HEK293 (cell line): ENCODE results near the gene ASXL3.
A peak's percentile ranks its signal among the peaks of the same experiment; 100 is the strongest.

Experiments used
- CTCF ChIA-PET: fragments of 350-600 bp; formaldehyde crosslinking; extraction: SDS; loops from one replicate; lab custom pipeline; 2021; ENCODE audit warnings: antibody characterized with exemption; lab: Yijun Ruan, JAX
- POLR2A ChIA-PET: fragments of 300-600 bp; formaldehyde crosslinking; extraction: SDS; loops from one replicate; lab custom pipeline; 2020; ENCODE audit warnings: antibody characterized with exemption, inconsistent platforms; lab: Yijun Ruan, JAX
- H3K27ac ChIP-seq: fragments of 200-500 bp; sonication (Bioruptor generic); 2 replicates; pipeline ENCODE4 v1.5.1; 2014; ENCODE audit warnings: low read depth, low read length, control low read depth, inconsistent platforms; ENCODE audit errors: extremely low read depth
- H3K36me3 ChIP-seq, 2 experiments: fragments of 200-500 bp in 1 of 2; sonication (Bioruptor generic) in 1 of 2; 1 replicate in 1 of 2; 2 replicates in 1 of 2; pipeline ENCODE4 v1.5.1; 2014 to 2017; ENCODE audit warnings: inconsistent platforms in 2 of 2, low read length in 2 of 2; ENCODE audit not compliant: control insufficient read depth in 2 of 2, insufficient read depth in 1 of 2
- H3K4me1 ChIP-seq: fragments of 200-500 bp; sonication (Bioruptor generic); 2 replicates; pipeline ENCODE4 v1.5.1; 2014; ENCODE audit warnings: mild to moderate bottlenecking, low read length, inconsistent platforms; ENCODE audit not compliant: control insufficient read depth, insufficient read depth
- H3K4me3 ChIP-seq: 2 replicates; pipeline ENCODE4 v1.5.1; 2011; ENCODE audit warnings: low read depth, mild to moderate bottlenecking, control low read depth, low read length, moderate library complexity
- H3K9me3 ChIP-seq: fragments of 200-500 bp; sonication (Bioruptor generic); 2 replicates; pipeline ENCODE4 v1.5.1; 2014; ENCODE audit warnings: low read depth, low read length, inconsistent platforms; ENCODE audit not compliant: control insufficient read depth, insufficient read depth
- BCL11A ChIP-seq: fragments of 450-650 bp; formaldehyde crosslinking; IDR thresholded peaks from 2 replicates; pipeline ENCODE4 v1.5.1; 2016; ENCODE audit warnings: low read depth, missing biosample characterization, missing genetic modification characterization
- GLIS1 ChIP-seq: fragments of 450-650 bp; formaldehyde crosslinking; IDR thresholded peaks from 2 replicates; pipeline ENCODE4 v1.5.1; 2016; ENCODE audit warnings: missing biosample characterization, missing genetic modification characterization
- OVOL3 ChIP-seq: fragments of 450-650 bp; formaldehyde crosslinking; IDR thresholded peaks from 2 replicates; pipeline ENCODE4 v1.5.1; 2016; ENCODE audit warnings: missing biosample characterization, missing genetic modification characterization
- SETDB1 ChIP-seq: IDR thresholded peaks from one replicate; pipeline ENCODE4 v1.6.1; 2017; ENCODE audit warnings: mild to moderate bottlenecking, low read length, moderate library complexity, mixed read lengths; ENCODE audit not compliant: insufficient read length
- TCF7L2 ChIP-seq: IDR thresholded peaks from 2 replicates; pipeline ENCODE4 v1.6.1; 2011; ENCODE audit warnings: low read depth, mild to moderate bottlenecking, inconsistent platforms, low read length, moderate library complexity, borderline replicate concordance
- WT1 ChIP-seq: fragments of 450-650 bp; formaldehyde crosslinking; IDR thresholded peaks from 2 replicates; pipeline ENCODE4 v1.5.1; 2016; ENCODE audit warnings: missing biosample characterization, missing genetic modification characterization
- ZBTB8A ChIP-seq: fragments of 450-650 bp; formaldehyde crosslinking; IDR thresholded peaks from 2 replicates; pipeline ENCODE4 v1.5.1; 2016; ENCODE audit warnings: missing biosample characterization, missing genetic modification characterization
- ZNF146 ChIP-seq: fragments of 450-650 bp; formaldehyde crosslinking; IDR thresholded peaks from 2 replicates; pipeline ENCODE4 v1.5.1; 2016; ENCODE audit warnings: missing biosample characterization, missing genetic modification characterization
- ZNF157 ChIP-seq: fragments of 450-650 bp; formaldehyde crosslinking; IDR thresholded peaks from 2 replicates; pipeline ENCODE4 v1.5.1; 2016; ENCODE audit warnings: missing biosample characterization, missing genetic modification characterization
- ZNF174 ChIP-seq: fragments of 450-650 bp; formaldehyde crosslinking; IDR thresholded peaks from 2 replicates; pipeline ENCODE4 v1.5.0; 2017; ENCODE audit warnings: missing biosample characterization, mild to moderate bottlenecking, missing genetic modification characterization
- ZNF274 ChIP-seq, 2 experiments: fragments of 200-500 bp in 1 of 2; fragments of 450-650 bp in 1 of 2; sonication (Bioruptor generic) in 1 of 2; formaldehyde crosslinking in 1 of 2; IDR thresholded peaks; 2 replicates each; pipeline versions ENCODE4 v1.5.1 to v1.6.1; 2014 to 2016; ENCODE audit warnings: borderline replicate concordance in 1 of 2, inconsistent platforms in 1 of 2, low read length in 1 of 2, missing biosample characterization in 1 of 2, missing genetic modification characterization in 1 of 2
- ZNF354C ChIP-seq: fragments of 450-650 bp; formaldehyde crosslinking; IDR thresholded peaks from 2 replicates; pipeline ENCODE4 v1.5.1; 2016; ENCODE audit warnings: missing biosample characterization, missing genetic modification characterization, low read depth, borderline replicate concordance
- ZNF426 ChIP-seq: fragments of 450-650 bp; formaldehyde crosslinking; IDR thresholded peaks from 2 replicates; pipeline ENCODE4 v1.5.1; 2017; ENCODE audit warnings: missing biosample characterization, missing genetic modification characterization, mild to moderate bottlenecking, inconsistent platforms, moderate library complexity
- ZNF514 ChIP-seq: fragments of 450-650 bp; formaldehyde crosslinking; IDR thresholded peaks from 2 replicates; pipeline ENCODE4 v1.5.1; 2016; ENCODE audit warnings: missing biosample characterization, missing genetic modification characterization
- ZNF629 ChIP-seq: fragments of 450-650 bp; formaldehyde crosslinking; IDR thresholded peaks from 2 replicates; pipeline ENCODE4 v1.5.1; 2017; ENCODE audit warnings: missing biosample characterization, missing genetic modification characterization
- ZNF660 ChIP-seq: fragments of 450-650 bp; IDR thresholded peaks from 2 replicates; pipeline ENCODE4 v1.5.1; 2018; ENCODE audit warnings: missing biosample characterization, mild to moderate bottlenecking, missing genetic modification characterization
- ZNF677 ChIP-seq: fragments of 450-650 bp; IDR thresholded peaks from 2 replicates; pipeline ENCODE4 v1.5.0; 2018; ENCODE audit warnings: missing biosample characterization, mild to moderate bottlenecking, missing genetic modification characterization, moderate library complexity
- ZXDB ChIP-seq: fragments of 450-650 bp; formaldehyde crosslinking; IDR thresholded peaks from 2 replicates; pipeline ENCODE4 v1.5.1; 2016; ENCODE audit warnings: missing biosample characterization, missing genetic modification characterization
- TF ChIP-seq, protein P1 (sequence below): fragments of 450-650 bp; formaldehyde crosslinking; IDR thresholded peaks from 2 replicates; pipeline ENCODE4 v1.5.1; 2017; ENCODE audit warnings: missing biosample characterization, missing genetic modification characterization
- TF ChIP-seq, protein P2 (sequence below): fragments of 450-650 bp; formaldehyde crosslinking; IDR thresholded peaks from 2 replicates; pipeline ENCODE4 v1.5.1; 2017; ENCODE audit warnings: missing biosample characterization, missing genetic modification characterization
- TF ChIP-seq, protein P3 (sequence below): fragments of 450-650 bp; formaldehyde crosslinking; IDR thresholded peaks from 2 replicates; pipeline ENCODE4 v1.5.1; 2017; ENCODE audit warnings: missing biosample characterization, mild to moderate bottlenecking, missing genetic modification characterization, moderate library complexity
- TF ChIP-seq, protein P4 (sequence below): sonication (generic); formaldehyde crosslinking; IDR thresholded peaks from 2 replicates; pipeline ENCODE4 v1.8.1; 2022; ENCODE audit warnings: mild to moderate bottlenecking, moderate library complexity, missing genetic modification reagents
- TF ChIP-seq, protein P5 (sequence below): IDR thresholded peaks from 2 replicates; pipeline ENCODE4 v1.6.1; 2011; ENCODE audit warnings: mild to moderate bottlenecking, low read depth, low read length, borderline replicate concordance
- TF ChIP-seq, protein P6 (sequence below): fragments of 450-650 bp; formaldehyde crosslinking; IDR thresholded peaks from 2 replicates; pipeline ENCODE4 v1.5.1; 2017; ENCODE audit warnings: missing biosample characterization, missing genetic modification characterization
- TF ChIP-seq, protein P7 (sequence below): fragments of 450-650 bp; formaldehyde crosslinking; IDR thresholded peaks from 2 replicates; pipeline ENCODE4 v1.5.1; 2016; ENCODE audit warnings: missing biosample characterization, missing genetic modification characterization

The ASXL3 gene

DNA sequence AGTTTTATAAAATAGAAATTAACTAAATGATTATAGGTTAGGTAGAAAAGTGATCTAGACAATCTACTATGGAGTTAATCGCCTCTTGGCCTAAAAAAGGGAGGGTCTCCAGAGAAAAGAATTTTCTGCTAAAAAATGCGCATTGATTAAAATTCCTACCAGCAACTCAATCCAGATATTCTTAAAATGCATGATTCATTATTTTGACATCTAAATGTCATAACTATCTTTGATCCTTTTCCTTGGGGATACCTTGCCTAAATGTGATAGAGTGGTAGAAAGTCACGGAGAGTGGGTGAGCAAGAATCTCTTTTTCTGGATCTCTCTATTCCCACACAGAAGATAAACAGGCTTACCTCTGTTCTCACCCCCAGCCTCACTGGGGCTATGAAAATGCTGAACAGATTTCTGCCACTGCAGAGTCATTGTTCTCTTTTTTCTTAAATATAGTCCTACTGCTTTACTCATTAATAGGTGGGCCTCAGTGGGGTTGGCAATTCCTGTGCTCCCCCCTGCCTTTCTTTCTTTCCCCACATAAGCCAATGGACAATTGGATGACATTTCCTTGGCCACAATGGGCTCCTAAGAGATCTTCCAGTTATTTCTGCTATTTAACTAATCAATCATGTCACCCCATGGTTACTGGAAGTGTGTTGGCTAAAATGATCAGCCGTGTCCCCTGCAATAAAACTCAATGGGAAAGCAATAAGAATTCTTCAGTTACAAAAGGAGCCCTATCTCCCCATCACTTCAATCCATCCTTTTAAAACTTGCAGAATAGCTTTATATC lies 5.8 kb upstream of the ASXL3 start:
- no peaks in the 10 kb centered on the region for H3K4me1 ChIP-seq
- TF ChIP-seq, protein P1, sequence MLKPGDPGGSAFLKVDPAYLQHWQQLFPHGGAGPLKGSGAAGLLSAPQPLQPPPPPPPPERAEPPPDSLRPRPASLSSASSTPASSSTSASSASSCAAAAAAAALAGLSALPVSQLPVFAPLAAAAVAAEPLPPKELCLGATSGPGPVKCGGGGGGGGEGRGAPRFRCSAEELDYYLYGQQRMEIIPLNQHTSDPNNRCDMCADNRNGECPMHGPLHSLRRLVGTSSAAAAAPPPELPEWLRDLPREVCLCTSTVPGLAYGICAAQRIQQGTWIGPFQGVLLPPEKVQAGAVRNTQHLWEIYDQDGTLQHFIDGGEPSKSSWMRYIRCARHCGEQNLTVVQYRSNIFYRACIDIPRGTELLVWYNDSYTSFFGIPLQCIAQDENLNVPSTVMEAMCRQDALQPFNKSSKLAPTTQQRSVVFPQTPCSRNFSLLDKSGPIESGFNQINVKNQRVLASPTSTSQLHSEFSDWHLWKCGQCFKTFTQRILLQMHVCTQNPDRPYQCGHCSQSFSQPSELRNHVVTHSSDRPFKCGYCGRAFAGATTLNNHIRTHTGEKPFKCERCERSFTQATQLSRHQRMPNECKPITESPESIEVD (tag by site-specific recombination): no peak
- TF ChIP-seq, protein P2, sequence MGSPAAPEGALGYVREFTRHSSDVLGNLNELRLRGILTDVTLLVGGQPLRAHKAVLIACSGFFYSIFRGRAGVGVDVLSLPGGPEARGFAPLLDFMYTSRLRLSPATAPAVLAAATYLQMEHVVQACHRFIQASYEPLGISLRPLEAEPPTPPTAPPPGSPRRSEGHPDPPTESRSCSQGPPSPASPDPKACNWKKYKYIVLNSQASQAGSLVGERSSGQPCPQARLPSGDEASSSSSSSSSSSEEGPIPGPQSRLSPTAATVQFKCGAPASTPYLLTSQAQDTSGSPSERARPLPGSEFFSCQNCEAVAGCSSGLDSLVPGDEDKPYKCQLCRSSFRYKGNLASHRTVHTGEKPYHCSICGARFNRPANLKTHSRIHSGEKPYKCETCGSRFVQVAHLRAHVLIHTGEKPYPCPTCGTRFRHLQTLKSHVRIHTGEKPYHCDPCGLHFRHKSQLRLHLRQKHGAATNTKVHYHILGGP: no peak
- TF ChIP-seq ZNF174: no peak
- TF ChIP-seq, protein P3, sequence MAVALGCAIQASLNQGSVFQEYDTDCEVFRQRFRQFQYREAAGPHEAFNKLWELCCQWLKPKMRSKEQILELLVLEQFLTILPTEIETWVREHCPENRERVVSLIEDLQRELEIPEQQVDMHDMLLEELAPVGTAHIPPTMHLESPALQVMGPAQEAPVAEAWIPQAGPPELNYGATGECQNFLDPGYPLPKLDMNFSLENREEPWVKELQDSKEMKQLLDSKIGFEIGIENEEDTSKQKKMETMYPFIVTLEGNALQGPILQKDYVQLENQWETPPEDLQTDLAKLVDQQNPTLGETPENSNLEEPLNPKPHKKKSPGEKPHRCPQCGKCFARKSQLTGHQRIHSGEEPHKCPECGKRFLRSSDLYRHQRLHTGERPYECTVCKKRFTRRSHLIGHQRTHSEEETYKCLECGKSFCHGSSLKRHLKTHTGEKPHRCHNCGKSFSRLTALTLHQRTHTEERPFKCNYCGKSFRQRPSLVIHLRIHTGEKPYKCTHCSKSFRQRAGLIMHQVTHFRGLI: no peak
- TF ChIP-seq, protein P4, sequence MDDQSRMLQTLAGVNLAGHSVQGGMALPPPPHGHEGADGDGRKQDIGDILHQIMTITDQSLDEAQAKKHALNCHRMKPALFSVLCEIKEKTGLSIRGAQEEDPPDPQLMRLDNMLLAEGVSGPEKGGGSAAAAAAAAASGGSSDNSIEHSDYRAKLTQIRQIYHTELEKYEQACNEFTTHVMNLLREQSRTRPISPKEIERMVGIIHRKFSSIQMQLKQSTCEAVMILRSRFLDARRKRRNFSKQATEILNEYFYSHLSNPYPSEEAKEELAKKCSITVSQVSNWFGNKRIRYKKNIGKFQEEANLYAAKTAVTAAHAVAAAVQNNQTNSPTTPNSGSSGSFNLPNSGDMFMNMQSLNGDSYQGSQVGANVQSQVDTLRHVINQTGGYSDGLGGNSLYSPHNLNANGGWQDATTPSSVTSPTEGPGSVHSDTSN (CRISPR knock-in tag): no peak
- no peak for TF ChIP-seq ZNF274 (IDR thresholded peaks at IDR 0.05; ENCODE audit: low read length)
- no peak for TF ChIP-seq ZNF274 (tag by site-specific recombination; IDR thresholded peaks at IDR 0.05; ENCODE audit: borderline replicate concordance)
- TF ChIP-seq ZNF660 (tag by site-specific recombination): no peak
- TF ChIP-seq, protein P5, sequence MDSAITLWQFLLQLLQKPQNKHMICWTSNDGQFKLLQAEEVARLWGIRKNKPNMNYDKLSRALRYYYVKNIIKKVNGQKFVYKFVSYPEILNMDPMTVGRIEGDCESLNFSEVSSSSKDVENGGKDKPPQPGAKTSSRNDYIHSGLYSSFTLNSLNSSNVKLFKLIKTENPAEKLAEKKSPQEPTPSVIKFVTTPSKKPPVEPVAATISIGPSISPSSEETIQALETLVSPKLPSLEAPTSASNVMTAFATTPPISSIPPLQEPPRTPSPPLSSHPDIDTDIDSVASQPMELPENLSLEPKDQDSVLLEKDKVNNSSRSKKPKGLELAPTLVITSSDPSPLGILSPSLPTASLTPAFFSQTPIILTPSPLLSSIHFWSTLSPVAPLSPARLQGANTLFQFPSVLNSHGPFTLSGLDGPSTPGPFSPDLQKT: no peak
- no peak for TF ChIP-seq SETDB1
- TF ChIP-seq ZNF514 (tag by site-specific recombination): no peak
- TF ChIP-seq ZNF629 (tag by site-specific recombination): no peak
- TF ChIP-seq ZBTB8A: no peak
- no peak for TF ChIP-seq GLIS1 (tag by site-specific recombination)
- TF ChIP-seq, protein P6, sequence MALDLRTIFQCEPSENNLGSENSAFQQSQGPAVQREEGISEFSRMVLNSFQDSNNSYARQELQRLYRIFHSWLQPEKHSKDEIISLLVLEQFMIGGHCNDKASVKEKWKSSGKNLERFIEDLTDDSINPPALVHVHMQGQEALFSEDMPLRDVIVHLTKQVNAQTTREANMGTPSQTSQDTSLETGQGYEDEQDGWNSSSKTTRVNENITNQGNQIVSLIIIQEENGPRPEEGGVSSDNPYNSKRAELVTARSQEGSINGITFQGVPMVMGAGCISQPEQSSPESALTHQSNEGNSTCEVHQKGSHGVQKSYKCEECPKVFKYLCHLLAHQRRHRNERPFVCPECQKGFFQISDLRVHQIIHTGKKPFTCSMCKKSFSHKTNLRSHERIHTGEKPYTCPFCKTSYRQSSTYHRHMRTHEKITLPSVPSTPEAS (tag by site-specific recombination): no peak
- ChIA-PET POLR2A (no interaction called here), CTCF (interaction anchor here (0.5 to 0.6 kb wide), 2 partner anchors 77 to 486 kb away, joined by 3 to 5 read pairs; no protein-coding TSS in a partner anchor)
- H3K9me3 ChIP-seq: no peaks in the 10 kb centered on the region
- no peak overlapping the region for H3K27ac ChIP-seq
- no peaks in the 10 kb centered on the region for H3K36me3 ChIP-seq
- no peak overlapping the region for H3K4me3 ChIP-seq

DNA sequence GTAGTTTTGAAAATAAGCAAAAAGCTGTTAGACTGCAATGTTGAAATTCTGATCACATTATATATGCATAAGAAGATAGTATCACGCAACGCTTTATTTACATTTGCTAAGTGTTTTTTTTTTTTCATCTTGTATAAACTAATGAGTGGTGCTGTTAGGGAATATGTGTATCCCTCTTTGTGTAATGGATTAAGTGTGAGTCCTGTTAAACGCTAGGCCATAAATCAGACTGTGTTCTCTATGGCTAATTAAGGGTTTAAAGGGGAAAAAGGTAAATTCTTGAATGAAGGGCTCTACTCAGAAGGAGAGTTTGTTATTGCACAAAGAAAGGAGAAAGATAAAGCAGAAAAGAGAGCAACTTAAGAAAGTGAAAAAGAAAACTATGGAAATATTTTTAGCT lies 4.8 kb upstream of the ASXL3 start:
- CTCF ChIA-PET: interaction anchor here (0.6 to 0.7 kb wide), 2 partner anchors 78 to 550 kb away, joined by 3 to 4 read pairs; no protein-coding TSS in a partner anchor
- Histone ChIP-seq H3K4me3 (no peak overlapping the region), H3K4me1 (no peaks in the 10 kb centered on the region), H3K36me3 (no peaks in the 10 kb centered on the region), H3K27ac (no peak overlapping the region), H3K9me3 (no peaks in the 10 kb centered on the region)
- POLR2A ChIA-PET: no interaction called here
- peak; percentile 85 for TF ChIP-seq OVOL3 (tag by site-specific recombination)
- TF ChIP-seq ZNF146 (tag by site-specific recombination): no peak
- TF ChIP-seq, protein P7, sequence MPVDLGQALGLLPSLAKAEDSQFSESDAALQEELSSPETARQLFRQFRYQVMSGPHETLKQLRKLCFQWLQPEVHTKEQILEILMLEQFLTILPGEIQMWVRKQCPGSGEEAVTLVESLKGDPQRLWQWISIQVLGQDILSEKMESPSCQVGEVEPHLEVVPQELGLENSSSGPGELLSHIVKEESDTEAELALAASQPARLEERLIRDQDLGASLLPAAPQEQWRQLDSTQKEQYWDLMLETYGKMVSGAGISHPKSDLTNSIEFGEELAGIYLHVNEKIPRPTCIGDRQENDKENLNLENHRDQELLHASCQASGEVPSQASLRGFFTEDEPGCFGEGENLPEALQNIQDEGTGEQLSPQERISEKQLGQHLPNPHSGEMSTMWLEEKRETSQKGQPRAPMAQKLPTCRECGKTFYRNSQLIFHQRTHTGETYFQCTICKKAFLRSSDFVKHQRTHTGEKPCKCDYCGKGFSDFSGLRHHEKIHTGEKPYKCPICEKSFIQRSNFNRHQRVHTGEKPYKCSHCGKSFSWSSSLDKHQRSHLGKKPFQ: peak; percentile 51; the same call in 1 of the 2 replicates
- TF ChIP-seq WT1 (tag by site-specific recombination): peak; percentile 84
- 0 out of 2 replicates have a peak, but pooled peaks have one; percentile 33 for TF ChIP-seq ZXDB (tag by site-specific recombination)
- no peak for TF ChIP-seq ZNF157 (tag by site-specific recombination)
- no peak for TF ChIP-seq ZNF426
- no peak for TF ChIP-seq ZNF354C (tag by site-specific recombination)
- TF ChIP-seq TCF7L2: peak; percentile 91
- TF ChIP-seq ZNF677 (tag by site-specific recombination): no peak
- TF ChIP-seq BCL11A: 0 out of 2 replicates have a peak, but pooled peaks have one; percentile 50
